Measurements from ENCODE around the gene KCTD20.

The KCTD20 gene

GRCh38 chr6:36515844-36516243 lies 73.0 kb downstream of the KCTD20 start:
- Histone ChIP-seq H3K27me3 (ENCODE audit: low read depth, low read length) (no peaks in the 10 kb centered on the region), H3K4me3 (ENCODE audit: low read length) (no peak overlapping the region), H3K4me2 (ENCODE audit: low read length) (no peak overlapping the region), H3K9ac (ENCODE audit: low read length) (no peak overlapping the region), H3K27ac (ENCODE audit: low read length) (no peak overlapping the region), H4K20me1 (ENCODE audit: insufficient read depth, low read length) (no peaks in the 10 kb centered on the region), H3K79me2 (ENCODE audit: low read length) (no peaks in the 10 kb centered on the region), H2AFZ (ENCODE audit: low read depth, low read length) (no peak overlapping the region), H3K9me3 (ENCODE audit: insufficient read depth, low read length) (no peaks in the 10 kb centered on the region), H3K36me3 (replicated peaks; ENCODE audit: low read depth, low read length) (peaks cover 18% of the 10 kb centered on the region), H3K4me1 (ENCODE audit: low read length) (no peaks in the 10 kb centered on the region)
- TF ChIP-seq CTCF (IDR thresholded peaks at IDR 0.05; ENCODE audit: low read depth, low read length) (no peak), EZH2phosphoT487 (IDR thresholded peaks at IDR 0.05; ENCODE audit: low read depth) (no peak)

GRCh38 chr6:36516559-36516958 lies 73.8 kb downstream of the KCTD20 start:
- no peak overlapping the region for H3K4me2 ChIP-seq (ENCODE audit: low read length)
- H3K79me2 ChIP-seq (ENCODE audit: low read length) = no peaks in the 10 kb centered on the region
- H3K4me3 ChIP-seq (ENCODE audit: low read length) = no peak overlapping the region
- no peak overlapping the region for H3K9ac ChIP-seq (ENCODE audit: low read length)
- no peaks in the 10 kb centered on the region for H3K4me1 ChIP-seq (ENCODE audit: low read length)
- TF ChIP-seq CTCF (IDR thresholded peaks at IDR 0.05; ENCODE audit: low read depth, low read length) (no peak), EZH2phosphoT487 (IDR thresholded peaks at IDR 0.05; ENCODE audit: low read depth) (no peak)
- H3K36me3 ChIP-seq (replicated peaks; ENCODE audit: low read depth, low read length) = peaks cover 19% of the 10 kb centered on the region
- H3K9me3 ChIP-seq (ENCODE audit: insufficient read depth, low read length) = no peaks in the 10 kb centered on the region
- H3K27me3 ChIP-seq (ENCODE audit: low read depth, low read length) = no peaks in the 10 kb centered on the region
- no peak overlapping the region for H2AFZ ChIP-seq (ENCODE audit: low read depth, low read length)
- no peak overlapping the region for H3K27ac ChIP-seq (ENCODE audit: low read length)
- H4K20me1 ChIP-seq (ENCODE audit: insufficient read depth, low read length) = no peaks in the 10 kb centered on the region

GRCh38 chr6:36516988-36517387 lies 74.2 kb downstream of the KCTD20 start:
- no peak overlapping the region for H3K9ac ChIP-seq (ENCODE audit: low read length)

GRCh38 chr6:36517408-36517807 lies 74.6 kb downstream of the KCTD20 start:
- Histone ChIP-seq H3K4me1 (ENCODE audit: low read length) (no peaks in the 10 kb centered on the region), H3K27ac (ENCODE audit: low read length) (no peak overlapping the region), H3K36me3 (replicated peaks; ENCODE audit: low read depth, low read length) (peaks cover 13% of the 10 kb centered on the region), H3K27me3 (ENCODE audit: low read depth, low read length) (no peaks in the 10 kb centered on the region), H4K20me1 (ENCODE audit: insufficient read depth, low read length) (no peaks in the 10 kb centered on the region), H3K9ac (ENCODE audit: low read length) (no peak overlapping the region), H3K79me2 (ENCODE audit: low read length) (no peaks in the 10 kb centered on the region), H3K9me3 (ENCODE audit: insufficient read depth, low read length) (no peaks in the 10 kb centered on the region), H2AFZ (ENCODE audit: low read depth, low read length) (no peak overlapping the region), H3K4me3 (ENCODE audit: low read length) (no peak overlapping the region), H3K4me2 (ENCODE audit: low read length) (no peak overlapping the region)
- TF ChIP-seq CTCF (IDR thresholded peaks at IDR 0.05; ENCODE audit: low read depth, low read length) = no peak
- TF ChIP-seq EZH2phosphoT487 (IDR thresholded peaks at IDR 0.05; ENCODE audit: low read depth) = no peak

More at GRCh38 chr6:36516988-36517387, 74.2 kb downstream of the KCTD20 start:
- Histone ChIP-seq H2AFZ (ENCODE audit: low read depth, low read length) (no peak overlapping the region), H3K4me1 (ENCODE audit: low read length) (no peaks in the 10 kb centered on the region), H3K4me3 (ENCODE audit: low read length) (no peak overlapping the region), H3K4me2 (ENCODE audit: low read length) (no peak overlapping the region), H3K27me3 (ENCODE audit: low read depth, low read length) (no peaks in the 10 kb centered on the region), H3K27ac (ENCODE audit: low read length) (no peak overlapping the region), H3K79me2 (ENCODE audit: low read length) (no peaks in the 10 kb centered on the region), H4K20me1 (ENCODE audit: insufficient read depth, low read length) (no peaks in the 10 kb centered on the region), H3K36me3 (replicated peaks; ENCODE audit: low read depth, low read length) (peaks cover 18% of the 10 kb centered on the region), H3K9me3 (ENCODE audit: insufficient read depth, low read length) (no peaks in the 10 kb centered on the region)
- no peak for TF ChIP-seq CTCF (IDR thresholded peaks at IDR 0.05; ENCODE audit: low read depth, low read length)
- no peak for TF ChIP-seq EZH2phosphoT487 (IDR thresholded peaks at IDR 0.05; ENCODE audit: low read depth)

Measured in OCI-LY3 (cell line).